Uterus (tissue), 2 donors: ENCODE data around the gene MRPL38.

Experiments
- POLR2A ChIP-seq, 2 donors: fragments of 450-650 bp; IDR thresholded peaks; one replicate each; pipeline ENCODE4 v1.6.1; 2016; ENCODE audit warnings: antibody characterized with exemption in 2 of 2, mild to moderate bottlenecking in 1 of 2, moderate library complexity in 1 of 2
- TF ChIP-seq, protein P1 (sequence below), 4 experiments: fragments of 200-600 bp in 2 of 4; fragments of 450-650 bp in 2 of 4; sonication (generic) in 2 of 4; IDR thresholded peaks; one replicate each; pipeline ENCODE4 v1.5.1; 2016 to 2019; ENCODE audit warnings: antibody characterized with exemption in 4 of 4, mild to moderate bottlenecking in 2 of 4, moderate library complexity in 1 of 4

DNA sequence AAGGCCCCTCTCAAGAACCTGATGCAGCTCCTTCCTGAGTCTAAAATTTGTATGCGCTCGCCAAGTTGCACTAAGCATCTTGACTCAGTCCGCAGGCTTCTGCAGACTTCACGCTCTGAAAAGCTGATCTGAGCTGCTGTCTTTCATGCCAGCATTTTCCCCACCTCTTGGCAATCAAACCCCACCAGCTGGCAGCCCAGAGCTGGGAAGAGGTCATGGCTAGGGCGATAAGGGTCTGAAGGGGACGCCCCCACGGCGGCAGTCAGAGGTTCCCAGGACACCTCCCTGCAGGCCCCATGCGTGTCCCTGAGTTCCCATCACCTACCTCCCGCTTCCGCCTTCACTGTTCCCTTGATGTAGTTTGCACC is 55.4 kb downstream of the MRPL38 start:
- no peak for TF ChIP-seq POLR2A (IDR thresholded peaks at IDR 0.05)
- TF ChIP-seq, protein P1, sequence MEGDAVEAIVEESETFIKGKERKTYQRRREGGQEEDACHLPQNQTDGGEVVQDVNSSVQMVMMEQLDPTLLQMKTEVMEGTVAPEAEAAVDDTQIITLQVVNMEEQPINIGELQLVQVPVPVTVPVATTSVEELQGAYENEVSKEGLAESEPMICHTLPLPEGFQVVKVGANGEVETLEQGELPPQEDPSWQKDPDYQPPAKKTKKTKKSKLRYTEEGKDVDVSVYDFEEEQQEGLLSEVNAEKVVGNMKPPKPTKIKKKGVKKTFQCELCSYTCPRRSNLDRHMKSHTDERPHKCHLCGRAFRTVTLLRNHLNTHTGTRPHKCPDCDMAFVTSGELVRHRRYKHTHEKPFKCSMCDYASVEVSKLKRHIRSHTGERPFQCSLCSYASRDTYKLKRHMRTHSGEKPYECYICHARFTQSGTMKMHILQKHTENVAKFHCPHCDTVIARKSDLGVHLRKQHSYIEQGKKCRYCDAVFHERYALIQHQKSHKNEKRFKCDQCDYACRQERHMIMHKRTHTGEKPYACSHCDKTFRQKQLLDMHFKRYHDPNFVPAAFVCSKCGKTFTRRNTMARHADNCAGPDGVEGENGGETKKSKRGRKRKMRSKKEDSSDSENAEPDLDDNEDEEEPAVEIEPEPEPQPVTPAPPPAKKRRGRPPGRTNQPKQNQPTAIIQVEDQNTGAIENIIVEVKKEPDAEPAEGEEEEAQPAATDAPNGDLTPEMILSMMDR (IDR thresholded peaks at IDR 0.05): no peak
